Smooth muscle cell (in vitro differentiated cells): ENCODE results near the gene PTPRF. TPM values are rescaled to one million over a fixed set of nuclear protein-coding genes. Genes with fewer than 3 reads are reported as not detected.

Source experiments
- DNase-seq: peaks from one replicate; lab custom pipeline; 2025; ENCODE audit not compliant: unreplicated experiment; lab: John Stamatoyannopoulos, UW
- H2AFZ ChIP-seq: fragments of 200-600 bp; sonication (generic); 2 replicates; pipeline ENCODE4 v1.6.0; 2016; ENCODE audit warnings: antibody characterized with exemption, low read depth, mild to moderate bottlenecking
- H3F3A ChIP-seq: fragments of 200-600 bp; sonication (generic); 2 replicates; pipeline ENCODE4 v1.6.0; 2017; ENCODE audit warnings: antibody characterized with exemption, low read depth
- H3K27ac ChIP-seq: fragments of 200-600 bp; sonication (generic); 2 replicates; pipeline ENCODE4 v1.5.1; 2016; ENCODE audit warnings: low read depth, mild to moderate bottlenecking
- H3K27me3 ChIP-seq: fragments of 200-600 bp; sonication (generic); 2 replicates; pipeline ENCODE4 v1.6.1; 2016; ENCODE audit warnings: low read depth, mild to moderate bottlenecking
- H3K36me3 ChIP-seq: fragments of 200-600 bp; sonication (generic); 2 replicates; pipeline ENCODE4 v1.5.1; 2016; ENCODE audit warnings: low read depth
- H3K4me1 ChIP-seq: fragments of 200-600 bp; sonication (generic); 2 replicates; pipeline ENCODE4 v1.5.1; 2016; ENCODE audit warnings: low read depth
- H3K4me2 ChIP-seq: fragments of 200-600 bp; sonication (generic); 2 replicates; pipeline ENCODE4 v1.6.0; 2016; ENCODE audit warnings: mild to moderate bottlenecking
- H3K4me3 ChIP-seq: fragments of 200-600 bp; sonication (generic); 2 replicates; pipeline ENCODE4 v1.5.1; 2016; ENCODE audit warnings: mild to moderate bottlenecking
- H3K79me2 ChIP-seq: fragments of 200-600 bp; sonication (generic); 2 replicates; pipeline ENCODE4 v1.6.0; 2016; ENCODE audit warnings: low read depth, mild to moderate bottlenecking
- H3K9ac ChIP-seq: fragments of 200-600 bp; sonication (generic); 2 replicates; pipeline ENCODE4 v1.6.0; 2016; ENCODE audit warnings: low read depth
- H3K9me3 ChIP-seq: fragments of 200-600 bp; sonication (generic); replicated peaks from 2 replicates; pipeline ENCODE4 v1.5.1; 2016; ENCODE audit warnings: low read depth
- H4K20me1 ChIP-seq: fragments of 200-600 bp; sonication (generic); 2 replicates; pipeline ENCODE4 v1.6.0; 2016; ENCODE audit warnings: low read depth
- WGBS: methylation state at CpG from one replicate; pipeline ENCODE4 v1.1.7; 2016; ENCODE audit warnings: low lambda C conversion rate; 5-methylcytosine and 5-hydroxymethylcytosine counted together
- polyA plus RNA-seq: library from polyadenylated mRNA; unstranded; fragments of >200 nt; fragmentation: Nextera tagmentation; extraction: Ambion mirVana; gene quantifications from 2 replicates; pipeline ENCODE4 v1.2.1, GENCODE V29; 2016
- total RNA-seq: library from RNA; depleted of rRNA; stranded (reverse); fragments of >200 nt; gene quantifications from 2 replicates; pipeline ENCODE4 v1.2.3, GENCODE V29; 2014
- TF ChIP-seq, protein P1 (sequence below): fragments of 200-600 bp; sonication (generic); IDR thresholded peaks from 2 replicates; pipeline ENCODE4 v1.5.1; 2017; ENCODE audit warnings: borderline replicate concordance, mild to moderate bottlenecking, antibody characterized with exemption; ENCODE audit not compliant: insufficient read depth, poor library complexity, severe bottlenecking

PTPRF gene
- total and polyA plus RNA-seq, 2 experiments from 2014 or later: 39.9 to 71.0 TPM

DNA sequence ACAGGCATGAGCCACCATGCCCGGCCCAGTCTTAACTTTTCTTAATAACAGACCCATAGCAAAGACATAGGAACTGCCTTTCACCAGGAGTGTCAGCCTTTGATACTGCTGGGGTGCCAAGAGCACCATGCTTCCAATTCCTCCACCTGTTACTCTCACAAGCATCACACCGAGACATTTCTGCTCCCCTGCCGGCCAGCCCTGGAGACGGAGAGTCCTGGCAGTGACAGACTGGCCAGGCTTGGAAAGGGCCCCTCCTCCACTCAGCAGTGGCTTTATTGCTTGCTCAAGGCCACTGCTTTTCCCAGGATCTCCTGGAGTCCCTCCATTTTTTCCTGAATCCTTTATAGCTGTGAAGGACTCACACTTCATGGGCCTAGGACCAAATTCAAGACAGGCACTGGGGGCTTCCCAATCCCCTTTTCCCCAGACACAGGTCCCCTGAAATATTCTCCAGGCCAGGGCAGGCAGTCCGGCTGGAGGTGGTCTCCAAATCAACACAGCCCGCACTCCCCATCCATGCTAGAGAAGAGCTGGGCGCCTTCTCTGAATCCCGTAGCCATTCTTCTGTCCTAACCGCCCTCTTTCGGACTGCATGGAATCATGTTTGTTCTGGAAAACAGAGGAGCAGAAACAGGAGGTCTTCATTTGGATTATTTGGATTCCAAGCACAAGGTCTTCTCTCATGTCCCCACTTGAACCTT lies 25.5 kb upstream of the PTPRF start:
- no peak overlapping the region for H3K4me2 ChIP-seq
- H3K27me3 ChIP-seq: no peaks in the 10 kb centered on the region
- H3K79me2 ChIP-seq: no peaks in the 10 kb centered on the region
- H3F3A ChIP-seq: no peaks in the 10 kb centered on the region
- 92% methylated on average over 10 of the region's 10 CpGs for WGBS
- H3K36me3 ChIP-seq: no peaks in the 10 kb centered on the region
- DNase-seq: no peak
- no peaks in the 10 kb centered on the region for H3K4me1 ChIP-seq
- no peak overlapping the region for H3K9ac ChIP-seq
- no peak overlapping the region for H3K27ac ChIP-seq
- H3K9me3 ChIP-seq: no peaks in the 10 kb centered on the region
- H3K4me3 ChIP-seq: no peak overlapping the region
- TF ChIP-seq, protein P1, sequence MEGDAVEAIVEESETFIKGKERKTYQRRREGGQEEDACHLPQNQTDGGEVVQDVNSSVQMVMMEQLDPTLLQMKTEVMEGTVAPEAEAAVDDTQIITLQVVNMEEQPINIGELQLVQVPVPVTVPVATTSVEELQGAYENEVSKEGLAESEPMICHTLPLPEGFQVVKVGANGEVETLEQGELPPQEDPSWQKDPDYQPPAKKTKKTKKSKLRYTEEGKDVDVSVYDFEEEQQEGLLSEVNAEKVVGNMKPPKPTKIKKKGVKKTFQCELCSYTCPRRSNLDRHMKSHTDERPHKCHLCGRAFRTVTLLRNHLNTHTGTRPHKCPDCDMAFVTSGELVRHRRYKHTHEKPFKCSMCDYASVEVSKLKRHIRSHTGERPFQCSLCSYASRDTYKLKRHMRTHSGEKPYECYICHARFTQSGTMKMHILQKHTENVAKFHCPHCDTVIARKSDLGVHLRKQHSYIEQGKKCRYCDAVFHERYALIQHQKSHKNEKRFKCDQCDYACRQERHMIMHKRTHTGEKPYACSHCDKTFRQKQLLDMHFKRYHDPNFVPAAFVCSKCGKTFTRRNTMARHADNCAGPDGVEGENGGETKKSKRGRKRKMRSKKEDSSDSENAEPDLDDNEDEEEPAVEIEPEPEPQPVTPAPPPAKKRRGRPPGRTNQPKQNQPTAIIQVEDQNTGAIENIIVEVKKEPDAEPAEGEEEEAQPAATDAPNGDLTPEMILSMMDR: no peak
- no peaks in the 10 kb centered on the region for H4K20me1 ChIP-seq
- H2AFZ ChIP-seq: no peak overlapping the region

DNA sequence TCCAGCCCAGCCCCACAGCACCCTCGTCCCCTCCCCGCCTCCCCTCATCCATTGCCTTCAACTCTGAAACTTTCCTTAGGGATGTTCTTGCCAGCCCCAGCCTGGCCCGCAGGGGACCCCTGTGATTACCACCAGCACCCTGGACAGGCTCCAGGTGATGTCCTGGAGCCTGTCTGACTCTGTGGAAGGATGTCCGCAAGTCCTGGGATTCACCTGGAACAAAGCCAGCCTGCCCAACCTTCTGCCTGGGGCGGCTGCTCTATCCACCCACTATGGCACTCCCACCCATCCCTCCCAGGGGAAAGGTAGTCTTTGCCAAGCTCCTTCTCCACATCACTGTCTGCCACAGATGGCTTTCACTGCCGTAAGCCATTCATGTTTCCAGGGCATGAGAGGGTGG lies 24.4 kb upstream of the PTPRF start:
- no peaks in the 10 kb centered on the region for H4K20me1 ChIP-seq
- DNase-seq: no peak
- 98% methylated on average over 6 of the region's 6 CpGs for WGBS

DNA sequence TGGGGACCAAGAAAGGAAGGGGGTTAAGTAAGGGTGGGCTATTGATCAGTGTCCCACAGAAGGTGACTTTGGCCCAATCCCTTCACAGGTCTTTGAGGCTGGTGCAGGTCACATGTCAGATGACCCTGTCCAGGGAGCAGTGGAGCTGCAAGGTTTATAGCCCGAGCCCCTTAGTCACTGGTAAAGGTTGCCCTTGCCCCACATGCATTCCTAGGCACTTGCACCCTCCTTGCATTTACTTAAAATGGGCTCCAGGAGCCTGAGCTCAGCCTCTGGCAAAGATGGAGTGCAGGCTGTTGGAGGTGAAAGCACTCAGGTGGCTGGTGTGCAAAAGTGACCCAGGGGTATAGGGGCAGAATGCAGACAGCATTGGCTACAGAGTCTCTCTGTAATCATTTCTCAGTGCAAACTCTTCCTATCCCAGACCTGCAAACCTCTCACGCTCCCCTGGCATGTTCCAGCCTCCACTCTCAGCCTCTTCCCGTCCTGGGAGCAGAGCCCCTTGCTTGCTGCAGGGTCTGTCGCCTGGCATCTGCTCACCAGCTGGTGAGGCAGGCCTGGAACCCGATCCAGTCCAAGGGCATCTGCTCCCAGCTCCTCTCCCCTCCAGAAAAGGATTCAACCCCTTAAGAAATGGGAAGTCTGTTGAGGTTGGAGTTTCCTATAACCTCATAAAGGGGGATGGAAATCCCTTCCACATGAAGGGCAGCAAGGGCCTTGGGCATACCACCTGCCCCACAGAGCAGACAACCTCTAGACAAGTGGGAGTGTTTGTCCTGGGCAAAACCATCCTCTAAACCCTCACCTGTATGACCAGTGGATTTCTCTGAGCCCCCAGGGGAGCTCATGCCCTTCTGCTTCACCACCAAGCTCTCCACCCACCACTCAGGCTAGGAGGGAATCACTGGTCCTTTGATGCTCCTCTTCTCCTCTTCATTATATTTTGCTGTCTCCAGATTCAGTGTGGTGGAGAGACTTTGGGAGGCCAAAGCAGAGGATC lies 23.1 kb upstream of the PTPRF start:
- WGBS: 94% methylated on average over 5 of the region's 5 CpGs
- Histone ChIP-seq H3K4me2 (no peak overlapping the region), H3K27ac (no peak overlapping the region), H3K9ac (no peak overlapping the region), H2AFZ (no peak overlapping the region), H3K4me3 (no peak overlapping the region), H3K36me3 (no peaks in the 10 kb centered on the region), H3K27me3 (no peaks in the 10 kb centered on the region), H3K4me1 (no peaks in the 10 kb centered on the region), H3K9me3 (no peaks in the 10 kb centered on the region), H3F3A (no peaks in the 10 kb centered on the region), H4K20me1 (no peaks in the 10 kb centered on the region), H3K79me2 (no peaks in the 10 kb centered on the region)
- TF ChIP-seq, protein P1: no peak
- no peak for DNase-seq

More for the DNA sequence above, 24.4 kb upstream of the PTPRF start:
- no peaks in the 10 kb centered on the region for H3K27me3 ChIP-seq
- H3K27ac ChIP-seq: no peak overlapping the region
- H3K4me3 ChIP-seq: no peak overlapping the region
- H3K9ac ChIP-seq: no peak overlapping the region
- no peaks in the 10 kb centered on the region for H3K36me3 ChIP-seq
- H3K79me2 ChIP-seq: no peaks in the 10 kb centered on the region
- no peaks in the 10 kb centered on the region for H3K4me1 ChIP-seq
- TF ChIP-seq, protein P1: no peak
- no peaks in the 10 kb centered on the region for H3K9me3 ChIP-seq
- no peak overlapping the region for H3K4me2 ChIP-seq
- no peaks in the 10 kb centered on the region for H3F3A ChIP-seq
- no peak overlapping the region for H2AFZ ChIP-seq
